GM23248 (cell line): Measurements from ENCODE around the gene ADCY2. TPM values are rescaled to one million over a fixed set of nuclear protein-coding genes. Genes with fewer than 3 reads are reported as not detected.

ENCODE experiments used
- DNase-seq: peaks from one replicate; pipeline ENCODE4 v3.0.0-alpha.2; 2015
- H2AFZ ChIP-seq: fragments of 200-600 bp; sonication (generic); 2 replicates; pipeline ENCODE4 v1.6.1; 2016; ENCODE audit warnings: antibody characterized with exemption
- H3F3A ChIP-seq: fragments of 200-600 bp; sonication (generic); 2 replicates; pipeline ENCODE4 v1.6.1; 2016; ENCODE audit warnings: mild to moderate bottlenecking, antibody characterized with exemption, mixed run types; ENCODE audit not compliant: insufficient read depth
- H3K27ac ChIP-seq: fragments of 200-600 bp; sonication (generic); 2 replicates; pipeline ENCODE4 v1.5.1; 2016; ENCODE audit warnings: mild to moderate bottlenecking
- H3K27me3 ChIP-seq: fragments of 200-600 bp; sonication (generic); replicated peaks from 2 replicates; pipeline ENCODE4 v1.6.1; 2016; ENCODE audit warnings: mild to moderate bottlenecking; ENCODE audit not compliant: insufficient read depth
- H3K36me3 ChIP-seq: fragments of 200-600 bp; sonication (generic); 2 replicates; pipeline ENCODE4 v1.6.1; 2016; ENCODE audit warnings: low read depth, mild to moderate bottlenecking
- H3K4me1 ChIP-seq: fragments of 200-600 bp; sonication (generic); 2 replicates; pipeline ENCODE4 v1.6.1; 2016; ENCODE audit warnings: mild to moderate bottlenecking; ENCODE audit not compliant: insufficient read depth
- H3K4me2 ChIP-seq: fragments of 200-600 bp; sonication (generic); one replicate; pipeline ENCODE4 v1.6.1; 2016; ENCODE audit warnings: mild to moderate bottlenecking; ENCODE audit not compliant: unreplicated experiment
- H3K4me3 ChIP-seq: fragments of 200-600 bp; sonication (generic); 2 replicates; pipeline ENCODE4 v1.5.1; 2016; ENCODE audit warnings: mild to moderate bottlenecking
- H3K79me2 ChIP-seq: fragments of 200-600 bp; sonication (generic); 2 replicates; pipeline ENCODE4 v1.6.1; 2016; ENCODE audit warnings: mild to moderate bottlenecking; ENCODE audit not compliant: insufficient read depth
- H3K9ac ChIP-seq: fragments of 200-600 bp; sonication (generic); 2 replicates; pipeline ENCODE4 v1.6.1; 2016; ENCODE audit warnings: mild to moderate bottlenecking
- H3K9me2 ChIP-seq: fragments of 200-600 bp; sonication (generic); 2 replicates; pipeline ENCODE4 v1.6.1; 2016; ENCODE audit warnings: mixed run types, mild to moderate bottlenecking, moderate library complexity; ENCODE audit not compliant: insufficient read depth
- H3K9me3 ChIP-seq: fragments of 200-600 bp; sonication (generic); one replicate; pipeline ENCODE4 v1.6.1; 2017; ENCODE audit warnings: low read depth
- H4K20me1 ChIP-seq: fragments of 200-600 bp; sonication (generic); 2 replicates; pipeline ENCODE4 v1.6.0; 2016; ENCODE audit not compliant: insufficient read depth
- EZH2 ChIP-seq: fragments of 200-600 bp; sonication (generic); IDR thresholded peaks from 2 replicates; pipeline ENCODE4 v1.6.1; 2018; ENCODE audit warnings: antibody characterized with exemption, mild to moderate bottlenecking; ENCODE audit not compliant: insufficient read depth, poor library complexity, severe bottlenecking
- EZH2phosphoT487 ChIP-seq: fragments of 200-600 bp; sonication (generic); IDR thresholded peaks from 2 replicates; pipeline ENCODE4 v1.6.1; 2018; ENCODE audit warnings: antibody characterized with exemption, moderate library complexity, mild to moderate bottlenecking, low read depth; ENCODE audit not compliant: insufficient read depth
- WGBS, 2 experiments: methylation state at CpG; one replicate each; pipeline ENCODE4 v1.1.6; 2015 to 2017; ENCODE audit warnings: low lambda C conversion rate in 2 of 2, low coverage in 1 of 2; ENCODE audit errors: missing lambda C conversion rate in 2 of 2; 5-methylcytosine and 5-hydroxymethylcytosine counted together
- in situ Hi-C: fragments of 300-500 bp; cut with MboI; formaldehyde crosslinking; loops from 2 replicates; pipeline ENCODE4 v1.15.0; 2020
- polyA plus RNA-seq: library from polyadenylated mRNA; unstranded; fragments of >200 nt; fragmentation: Nextera tagmentation; extraction: Ambion mirVana; gene quantifications from 2 replicates; pipeline ENCODE4 v1.2.1, GENCODE V29; 2016
- total RNA-seq: library from RNA; depleted of rRNA; stranded (reverse); fragments of >200 nt; shearing (Covaris generic); gene quantifications from 2 replicates; pipeline ENCODE4 v1.2.3, GENCODE V29; 2014

Gene ADCY2
- total and polyA plus RNA-seq, 2 experiments from 2014 or later, result 0.11 TPM; not detected in 1

DNA sequence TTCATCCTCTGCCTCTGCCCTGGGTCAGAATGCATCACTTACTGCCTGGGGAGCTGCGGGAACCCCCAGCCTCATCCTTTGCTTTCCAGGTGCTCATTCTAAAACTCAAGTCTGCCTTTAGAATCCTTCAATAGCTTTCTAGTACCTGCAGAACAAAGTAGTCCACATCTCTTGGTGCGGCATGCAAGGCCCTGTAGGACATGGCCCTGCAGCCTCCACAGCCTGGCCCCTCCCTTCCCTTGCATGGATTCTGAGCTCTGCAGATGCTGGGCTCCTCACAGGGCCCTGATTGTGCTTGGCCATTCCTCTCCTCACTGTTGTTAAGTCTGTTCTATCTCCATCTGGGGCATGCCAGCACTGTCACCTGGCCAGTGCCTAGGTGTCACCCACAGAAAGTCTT, 141.6 kb downstream of the ADCY2 start:
- in situ Hi-C loops, result no loop called here
- no peak overlapping the region for H3K9ac ChIP-seq

DNA sequence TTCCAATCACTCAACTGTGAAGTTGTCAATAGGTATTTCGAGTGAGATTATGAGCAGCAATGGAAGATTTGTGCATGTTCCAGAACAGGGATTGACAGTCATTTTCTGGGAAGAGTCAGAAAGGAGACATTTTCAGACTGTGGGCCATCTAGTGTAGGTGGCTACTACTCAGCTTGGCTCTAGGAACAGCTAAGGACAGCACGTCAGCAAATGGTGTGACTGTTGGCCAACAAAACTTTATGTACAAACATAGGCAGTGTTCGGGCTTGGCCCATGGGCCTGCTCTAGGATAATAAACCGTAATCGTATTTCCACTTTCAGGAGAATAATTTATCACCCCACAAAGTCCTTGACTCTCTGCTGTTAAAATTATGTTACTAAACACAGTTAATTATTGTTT, 143.6 kb downstream of the ADCY2 start:
- Histone ChIP-seq H3K4me2 (no peak overlapping the region), H3K9ac (no peak overlapping the region), H2AFZ (no peak overlapping the region), H3K36me3 (no peaks in the 10 kb centered on the region), H3K27me3 (no peaks in the 10 kb centered on the region), H3K4me1 (no peaks in the 10 kb centered on the region), H4K20me1 (no peaks in the 10 kb centered on the region), H3K9me2 (no peaks in the 10 kb centered on the region), H3K79me2 (no peaks in the 10 kb centered on the region), H3K27ac (no peak overlapping the region), H3F3A (no peaks in the 10 kb centered on the region), H3K4me3 (no peak overlapping the region), H3K9me3 (no peaks in the 10 kb centered on the region)
- no peak for DNase-seq
- 39 to 45% methylated on average over 5 of the region's 5 CpGs for WGBS, 2 experiments
- in situ Hi-C loops, result no loop called here
- TF ChIP-seq EZH2 (no peak), EZH2phosphoT487 (no peak)

More for the DNA sequence above, 141.6 kb downstream of the ADCY2 start:
- DNase-seq, result no peak
- Histone ChIP-seq H2AFZ (no peak overlapping the region), H3K27me3 (no peaks in the 10 kb centered on the region), H3K79me2 (no peaks in the 10 kb centered on the region), H3F3A (no peaks in the 10 kb centered on the region), H3K36me3 (no peaks in the 10 kb centered on the region), H3K9me2 (no peaks in the 10 kb centered on the region), H3K9me3 (no peaks in the 10 kb centered on the region), H3K4me2 (no peak overlapping the region), H3K27ac (no peak overlapping the region), H3K4me1 (no peaks in the 10 kb centered on the region), H3K4me3 (no peak overlapping the region), H4K20me1 (no peaks in the 10 kb centered on the region)
- 68% methylated on average over 2 of the region's 2 CpGs for WGBS, 2 experiments
- no peak for TF ChIP-seq EZH2
- TF ChIP-seq EZH2phosphoT487, result no peak

DNA sequence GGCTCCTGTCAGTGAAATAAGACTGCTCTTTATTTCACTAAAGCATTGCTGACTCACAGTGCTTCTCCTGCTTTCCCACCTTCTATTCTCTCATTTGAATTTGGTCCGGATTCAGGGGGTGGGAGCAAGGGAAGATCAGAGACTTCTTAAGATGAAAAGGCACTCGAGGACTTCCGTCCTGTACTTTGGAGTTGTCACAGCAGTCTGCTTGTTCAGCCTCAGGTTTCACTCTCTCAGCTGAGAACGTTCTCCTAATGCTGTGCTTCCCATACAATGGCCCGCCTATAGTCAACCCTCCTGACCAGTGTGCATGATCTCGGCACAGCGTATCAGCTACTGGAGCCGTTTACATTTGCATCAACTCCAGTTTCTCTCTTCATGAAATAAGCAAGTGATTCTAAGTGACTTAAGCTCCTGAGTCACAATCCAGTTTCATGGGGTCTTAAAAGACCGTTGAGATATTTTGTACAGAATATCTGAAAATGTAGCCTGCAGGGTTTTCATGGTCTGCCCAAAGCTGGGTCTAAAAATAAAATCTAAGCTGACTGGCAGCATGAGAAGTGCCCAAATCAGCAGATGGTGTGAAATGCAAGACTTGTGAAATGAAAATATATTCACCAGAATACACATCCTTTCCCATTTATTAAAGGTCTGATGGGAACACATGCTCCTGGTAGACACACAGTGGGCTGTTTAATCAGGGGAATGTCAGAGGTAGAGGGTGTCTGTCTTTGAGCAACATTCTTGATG, 145.0 kb downstream of the ADCY2 start:
- Histone ChIP-seq H3K27ac (no peak overlapping the region), H3K4me2 (no peak overlapping the region), H3K36me3 (no peaks in the 10 kb centered on the region), H3K27me3 (no peaks in the 10 kb centered on the region), H3F3A (no peaks in the 10 kb centered on the region), H3K9ac (no peak overlapping the region), H3K9me2 (no peaks in the 10 kb centered on the region), H3K4me1 (no peaks in the 10 kb centered on the region), H3K9me3 (no peaks in the 10 kb centered on the region), H3K79me2 (no peaks in the 10 kb centered on the region), H4K20me1 (no peaks in the 10 kb centered on the region), H2AFZ (no peak overlapping the region), H3K4me3 (no peak overlapping the region)
- 60 to 62% methylated on average over 9 of the region's 9 CpGs for WGBS, 2 experiments
- DNase-seq, result no peak
- in situ Hi-C loops, result no loop called here
- TF ChIP-seq EZH2phosphoT487 (no peak), EZH2 (no peak)

DNA sequence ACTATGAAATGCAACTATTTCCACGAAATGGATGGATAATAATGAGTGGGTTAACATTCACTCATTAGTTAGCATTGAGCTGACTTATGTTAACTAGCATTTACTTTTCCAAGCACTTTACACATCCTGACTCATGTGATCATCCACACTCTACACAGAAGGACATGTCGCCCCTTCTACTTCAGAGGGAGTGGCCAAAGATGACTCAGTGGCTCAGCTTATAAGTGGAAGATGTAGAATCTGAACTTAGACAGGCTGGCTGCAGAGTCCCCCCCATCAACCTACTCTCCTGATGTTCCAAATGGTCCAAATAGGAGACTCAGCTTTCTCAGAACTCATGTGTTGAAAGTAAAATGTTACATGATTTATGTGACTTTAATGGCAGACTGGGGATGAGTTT, 146.0 kb downstream of the ADCY2 start:
- H3K79me2 ChIP-seq, result no peaks in the 10 kb centered on the region
- H3K4me2 ChIP-seq, result no peak overlapping the region
- H2AFZ ChIP-seq, result no peak overlapping the region
- no peak overlapping the region for H3K27ac ChIP-seq
- no peaks in the 10 kb centered on the region for H3F3A ChIP-seq
- no peak overlapping the region for H3K4me3 ChIP-seq
- no peak for TF ChIP-seq EZH2
- no peak for TF ChIP-seq EZH2phosphoT487
- in situ Hi-C loops, result no loop called here
- no peaks in the 10 kb centered on the region for H3K36me3 ChIP-seq
- no peaks in the 10 kb centered on the region for H3K9me3 ChIP-seq
- H4K20me1 ChIP-seq, result no peaks in the 10 kb centered on the region
- no peaks in the 10 kb centered on the region for H3K4me1 ChIP-seq
- 16 to 24% methylated on average over 2 of the region's 2 CpGs for WGBS, 2 experiments
- no peak overlapping the region for H3K9ac ChIP-seq
- DNase-seq, result no peak
- no peaks in the 10 kb centered on the region for H3K27me3 ChIP-seq
- no peaks in the 10 kb centered on the region for H3K9me2 ChIP-seq

DNA sequence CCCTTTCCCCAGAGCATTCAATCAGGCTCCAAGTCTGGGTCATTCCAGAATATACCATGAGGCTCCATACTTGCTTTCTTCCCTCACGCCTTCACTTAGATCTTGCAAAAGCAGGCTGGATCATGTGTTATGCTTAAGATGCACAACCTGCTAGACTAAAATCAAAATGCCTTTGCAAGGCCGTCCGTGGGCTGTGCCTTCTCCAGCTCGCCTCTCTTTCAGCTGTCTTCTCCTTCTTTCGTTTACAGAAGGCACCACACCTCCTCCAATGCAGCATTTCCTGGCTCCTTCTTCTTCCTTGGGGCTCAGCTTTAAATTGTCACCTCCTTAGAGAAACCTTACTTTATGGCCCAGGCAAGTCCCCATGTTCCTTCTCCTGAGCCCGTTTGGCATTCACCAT, 150.6 kb downstream of the ADCY2 start:
- no peaks in the 10 kb centered on the region for H3K9me3 ChIP-seq
- no peaks in the 10 kb centered on the region for H3K27me3 ChIP-seq
- H3K9ac ChIP-seq, result no peak overlapping the region
- H3F3A ChIP-seq, result no peaks in the 10 kb centered on the region
- H3K27ac ChIP-seq, result no peak overlapping the region
- DNase-seq, result no peak
- no peaks in the 10 kb centered on the region for H3K4me1 ChIP-seq
- no peak overlapping the region for H2AFZ ChIP-seq
- H3K36me3 ChIP-seq, result no peaks in the 10 kb centered on the region
- no peak for TF ChIP-seq EZH2phosphoT487
- no peak for TF ChIP-seq EZH2
- no peaks in the 10 kb centered on the region for H3K9me2 ChIP-seq
- H4K20me1 ChIP-seq, result no peaks in the 10 kb centered on the region
- no peak overlapping the region for H3K4me3 ChIP-seq
- in situ Hi-C loops, result no loop called here
- no peaks in the 10 kb centered on the region for H3K79me2 ChIP-seq
- H3K4me2 ChIP-seq, result no peak overlapping the region
- WGBS, 2 experiments, result 53 to 60% methylated on average over 6 of the region's 6 CpGs
